Fibroblast of lung (primary cell): Measurements from ENCODE around the gene RTKN2.

Source experiments
- EZH2 ChIP-seq: IDR thresholded peaks from 2 replicates; pipeline ENCODE4 v1.5.1; 2012; ENCODE audit warnings: low read length, control low read depth, mild to moderate bottlenecking; ENCODE audit errors: missing control alignments
- TF ChIP-seq, protein P1 (sequence below), 2 donors: IDR thresholded peaks in 1 of 2; conservative IDR thresholded peaks in 1 of 2; 1 replicate in 1 of 2; 2 replicates in 1 of 2; pipeline ENCODE4 v1.5.1; 2011 to 2012; ENCODE audit warnings: low read length in 2 of 2, control low read depth in 1 of 2, inconsistent platforms in 1 of 2, low read depth in 1 of 2, mild to moderate bottlenecking in 1 of 2

- TF ChIP-seq, protein P1, sequence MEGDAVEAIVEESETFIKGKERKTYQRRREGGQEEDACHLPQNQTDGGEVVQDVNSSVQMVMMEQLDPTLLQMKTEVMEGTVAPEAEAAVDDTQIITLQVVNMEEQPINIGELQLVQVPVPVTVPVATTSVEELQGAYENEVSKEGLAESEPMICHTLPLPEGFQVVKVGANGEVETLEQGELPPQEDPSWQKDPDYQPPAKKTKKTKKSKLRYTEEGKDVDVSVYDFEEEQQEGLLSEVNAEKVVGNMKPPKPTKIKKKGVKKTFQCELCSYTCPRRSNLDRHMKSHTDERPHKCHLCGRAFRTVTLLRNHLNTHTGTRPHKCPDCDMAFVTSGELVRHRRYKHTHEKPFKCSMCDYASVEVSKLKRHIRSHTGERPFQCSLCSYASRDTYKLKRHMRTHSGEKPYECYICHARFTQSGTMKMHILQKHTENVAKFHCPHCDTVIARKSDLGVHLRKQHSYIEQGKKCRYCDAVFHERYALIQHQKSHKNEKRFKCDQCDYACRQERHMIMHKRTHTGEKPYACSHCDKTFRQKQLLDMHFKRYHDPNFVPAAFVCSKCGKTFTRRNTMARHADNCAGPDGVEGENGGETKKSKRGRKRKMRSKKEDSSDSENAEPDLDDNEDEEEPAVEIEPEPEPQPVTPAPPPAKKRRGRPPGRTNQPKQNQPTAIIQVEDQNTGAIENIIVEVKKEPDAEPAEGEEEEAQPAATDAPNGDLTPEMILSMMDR (conservative IDR thresholded peaks at IDR 0.05 in 1 of 2, IDR thresholded peaks at IDR 0.05 in 1 of 2; ENCODE audit: low read depth in 1 of 2, low read length in 2 of 2), result peak in 1 of 2 donors; percentile 42
- TF ChIP-seq EZH2, result no peak
Observed at GRCh38 chr10:62248465-62248864, 20.2 kb downstream of the RTKN2 start.
